Fibroblast of pulmonary artery (primary cell): ENCODE results near the gene KCP.

Source experiments
- DNase-seq: peaks from one replicate; pipeline ENCODE4 v3.0.0-alpha.2; 2010; ENCODE audit warnings: low read depth
- H3K4me3 ChIP-seq: replicated peaks from 2 replicates; pipeline ENCODE4 v1.5.1; 2011; ENCODE audit warnings: low read depth, mild to moderate bottlenecking, control low read depth, low read length, moderate library complexity
- CTCF ChIP-seq: IDR thresholded peaks from 2 replicates; pipeline ENCODE4 v1.5.1; 2011; ENCODE audit warnings: mild to moderate bottlenecking, control low read depth, low read length, inconsistent platforms; ENCODE audit errors: missing control alignments

The KCP gene

GRCh38 chr7:128855559-128855958 is 55.0 kb downstream of the KCP start:
- DNase-seq = no peak
- TF ChIP-seq CTCF = no peak
- H3K4me3 ChIP-seq = no peak overlapping the region

- no peak for DNase-seq
- no peak for TF ChIP-seq CTCF
- H3K4me3 ChIP-seq = no peak overlapping the region
These were observed 56.1 kb downstream of the KCP start for GRCh38 chr7:128854396-128854795.

- DNase-seq = no peak
- TF ChIP-seq CTCF = no peak
- no peak overlapping the region for H3K4me3 ChIP-seq
These were observed 56.7 kb downstream of the KCP start for GRCh38 chr7:128853799-128854198.

- DNase-seq = no peak
- no peak for TF ChIP-seq CTCF
- H3K4me3 ChIP-seq = no peak overlapping the region
These were observed 57.8 kb downstream of the KCP start for GRCh38 chr7:128852537-128853254.

GRCh38 chr7:128849804-128850490 is 60.6 kb downstream of the KCP start:
- H3K4me3 ChIP-seq = no peak overlapping the region
- no peak for TF ChIP-seq CTCF
- no peak for DNase-seq

- no peak for TF ChIP-seq CTCF
- DNase-seq = no peak
- no peak overlapping the region for H3K4me3 ChIP-seq
These were observed 61.4 kb downstream of the KCP start for GRCh38 chr7:128849156-128849515.
